Esophagus (tissue), 2 donors: ENCODE results near the gene ARL10. TPM values are rescaled to one million over a fixed set of nuclear protein-coding genes. Genes with fewer than 3 reads are reported as not detected.
"Not testable (repeated sequence)": the region's sequence is repeated elsewhere in the genome, so short reads cannot be mapped to it uniquely, and the experiment has no call there.

Experiments
- H3K27ac ChIP-seq, 2 donors: one replicate each; pipeline ENCODE4 v1.5.1; 2013; ENCODE audit warnings: low read depth in 2 of 2, mild to moderate bottlenecking in 2 of 2, inconsistent platforms in 1 of 2, low read length in 1 of 2, moderate library complexity in 1 of 2
- H3K27me3 ChIP-seq, 2 donors: one replicate each; pipeline ENCODE4 v1.6.1; 2013; ENCODE audit warnings: low read length in 2 of 2, control low read depth in 1 of 2, mild to moderate bottlenecking in 1 of 2; ENCODE audit not compliant: insufficient read depth in 2 of 2, control insufficient read depth in 1 of 2
- H3K36me3 ChIP-seq, 2 donors: one replicate each; pipeline ENCODE4 v1.6.1; 2013; ENCODE audit warnings: low read length in 1 of 2; ENCODE audit not compliant: control insufficient read depth in 2 of 2, insufficient read depth in 2 of 2
- H3K4me1 ChIP-seq, 2 donors: one replicate each; pipeline ENCODE4 v1.6.1; 2013; ENCODE audit warnings: low read length in 1 of 2; ENCODE audit not compliant: control insufficient read depth in 2 of 2, insufficient read depth in 2 of 2
- H3K4me3 ChIP-seq, 2 donors: one replicate each; pipeline ENCODE4 v1.5.1; 2013; ENCODE audit warnings: low read length in 2 of 2, mild to moderate bottlenecking in 2 of 2, low read depth in 1 of 2, moderate library complexity in 1 of 2
- H3K9me3 ChIP-seq, 2 donors: one replicate each; pipeline ENCODE4 v1.6.1; 2013; ENCODE audit warnings: mild to moderate bottlenecking in 2 of 2, low read depth in 1 of 2, low read length in 1 of 2, moderate library complexity in 1 of 2; ENCODE audit not compliant: control insufficient read depth in 2 of 2, insufficient read depth in 1 of 2
- WGBS, 2 donors: extraction: QIAGEN DNeasy Blood & Tissue Kit; methylation state at CpG; one replicate each; pipeline ENCODE4 v1.1.7; 2013; 5-methylcytosine and 5-hydroxymethylcytosine counted together
- polyA plus RNA-seq, 2 donors: library from polyadenylated mRNA; stranded (reverse); fragments of 200-250 nt; gene quantifications; one replicate each; pipeline ENCODE4 v1.2.3, GENCODE V29; 2013
- donor health status: healthy with polysubstance abuse.
- donor health status: Bipolar disorder and iron deficiency.

The ARL10 gene
- polyA plus RNA-seq, 2 donors = 2.4 to 3.8 TPM

DNA sequence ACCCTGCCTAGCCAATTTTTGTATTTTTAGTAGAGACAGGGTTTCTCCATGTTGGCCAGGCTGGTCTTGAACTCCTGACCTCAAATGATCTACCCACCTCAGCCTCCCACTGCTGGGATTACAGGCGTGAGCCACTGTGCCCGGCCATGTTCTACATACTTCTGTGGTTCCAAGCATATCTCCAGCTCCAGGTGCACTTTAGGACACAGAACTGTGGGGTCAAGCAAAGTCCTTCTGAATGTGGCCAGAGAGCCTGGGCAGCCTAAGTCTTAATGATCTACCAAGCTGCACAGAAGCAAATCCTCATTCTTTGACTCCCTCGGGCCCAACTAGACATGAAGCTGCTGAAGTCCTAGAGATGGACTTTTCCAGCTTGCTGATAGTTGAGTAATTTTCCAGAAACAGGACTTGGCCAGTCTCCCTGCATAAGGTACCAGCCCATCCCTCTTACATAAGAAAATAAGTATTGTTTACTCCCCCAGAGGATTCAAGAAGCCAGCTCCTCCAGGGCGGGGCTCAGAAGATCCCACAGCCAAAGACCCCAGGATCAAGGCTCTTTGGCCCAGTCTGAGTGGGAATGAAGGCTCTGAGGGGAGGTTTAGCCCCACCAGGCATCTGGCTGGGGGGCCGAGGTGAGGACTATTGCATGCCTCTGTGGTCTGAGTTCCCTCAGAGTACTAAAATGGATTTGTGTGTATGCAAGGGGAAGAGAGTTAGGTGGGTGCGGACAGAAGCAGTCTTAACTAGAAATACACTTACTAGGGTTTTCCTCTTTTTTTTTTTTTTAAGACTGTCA lies 42.4 kb downstream of the ARL10 start:
- Histone ChIP-seq H3K9me3 (no peaks in the 10 kb centered on the region), H3K27ac (peak overlapping the region; percentile 80 to 84), H3K27me3 (no peaks in the 10 kb centered on the region), H3K36me3 (peaks cover 0 to 23% of the 10 kb centered on the region in 2 donors), H3K4me3 (no peak overlapping the region), H3K4me1 (peaks cover 3 to 27% of the 10 kb centered on the region in 2 donors)
- 78 to 80% methylated on average over 6 of the region's 6 CpGs for WGBS, 2 donors

GRCh38 chr5:176408252-176408573 lies 42.9 kb downstream of the ARL10 start:
- H3K4me1 ChIP-seq = peaks cover 2 to 31% of the 10 kb centered on the region in 2 donors
- H3K4me3 ChIP-seq, H3K9me3 ChIP-seq, H3K27me3 ChIP-seq: not testable (repeated sequence)
- H3K36me3 ChIP-seq = peaks cover 0 to 26% of the 10 kb centered on the region in 2 donors
- peak overlapping the region; percentile 0 to 84 for H3K27ac ChIP-seq
- WGBS, 2 donors = 67 to 77% methylated on average over 9 to 10 of the region's 10 CpGs

DNA sequence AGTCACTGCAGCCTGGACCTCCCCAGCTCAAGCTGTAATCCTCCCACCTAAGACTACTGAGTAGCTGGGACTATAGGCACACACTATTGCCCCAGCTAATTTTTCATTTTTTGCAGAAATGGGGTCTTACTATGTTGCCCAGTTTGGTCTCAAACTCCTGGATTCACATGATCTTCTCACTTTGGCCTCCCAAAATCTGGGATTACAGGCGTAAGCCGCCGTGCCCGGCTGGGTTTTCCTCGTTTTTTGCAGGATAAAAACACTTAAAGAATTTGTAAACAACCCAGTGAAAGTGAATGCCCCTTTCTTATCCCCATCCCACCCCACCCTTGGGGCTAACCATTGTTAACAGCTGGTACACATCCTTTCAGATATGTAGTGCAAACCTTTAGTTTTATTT lies 43.3 kb downstream of the ARL10 start:
- Histone ChIP-seq H3K4me3 (no peak overlapping the region), H3K36me3 (peaks cover 0 to 29% of the 10 kb centered on the region in 2 donors), H3K9me3 (no peaks in the 10 kb centered on the region), H3K4me1 (peaks cover 2 to 35% of the 10 kb centered on the region in 2 donors), H3K27me3 (no peaks in the 10 kb centered on the region), H3K27ac (peak overlapping the region; percentile 0 to 5)
- 85 to 86% methylated on average over 5 of the region's 5 CpGs for WGBS, 2 donors

- Histone ChIP-seq H3K9me3 (no peaks in the 10 kb centered on the region), H3K27ac (peak overlapping the region; percentile 82 to 94), H3K4me3 (no peak overlapping the region), H3K27me3 (no peaks in the 10 kb centered on the region), H3K4me1 (peaks cover 2 to 36% of the 10 kb centered on the region in 2 donors), H3K36me3 (peaks cover 0 to 25% of the 10 kb centered on the region in 2 donors)
- 92 to 95% methylated on average over 4 of the region's 4 CpGs for WGBS, 2 donors
These were observed 44.5 kb downstream of the ARL10 start for GRCh38 chr5:176409765-176410164.

GRCh38 chr5:176410486-176411180 lies 45.3 kb downstream of the ARL10 start:
- Histone ChIP-seq H3K9me3 (no peaks in the 10 kb centered on the region), H3K27ac (peak overlapping the region; percentile 82 to 94), H3K4me1 (peaks cover 0 to 36% of the 10 kb centered on the region in 2 donors), H3K36me3 (peaks cover 0 to 22% of the 10 kb centered on the region in 2 donors), H3K4me3 (peak overlapping the region in 1 of 2 donors; percentile 9), H3K27me3 (no peaks in the 10 kb centered on the region)
- WGBS, 2 donors = 59 to 84% methylated on average over 5 of the region's 5 CpGs

DNA sequence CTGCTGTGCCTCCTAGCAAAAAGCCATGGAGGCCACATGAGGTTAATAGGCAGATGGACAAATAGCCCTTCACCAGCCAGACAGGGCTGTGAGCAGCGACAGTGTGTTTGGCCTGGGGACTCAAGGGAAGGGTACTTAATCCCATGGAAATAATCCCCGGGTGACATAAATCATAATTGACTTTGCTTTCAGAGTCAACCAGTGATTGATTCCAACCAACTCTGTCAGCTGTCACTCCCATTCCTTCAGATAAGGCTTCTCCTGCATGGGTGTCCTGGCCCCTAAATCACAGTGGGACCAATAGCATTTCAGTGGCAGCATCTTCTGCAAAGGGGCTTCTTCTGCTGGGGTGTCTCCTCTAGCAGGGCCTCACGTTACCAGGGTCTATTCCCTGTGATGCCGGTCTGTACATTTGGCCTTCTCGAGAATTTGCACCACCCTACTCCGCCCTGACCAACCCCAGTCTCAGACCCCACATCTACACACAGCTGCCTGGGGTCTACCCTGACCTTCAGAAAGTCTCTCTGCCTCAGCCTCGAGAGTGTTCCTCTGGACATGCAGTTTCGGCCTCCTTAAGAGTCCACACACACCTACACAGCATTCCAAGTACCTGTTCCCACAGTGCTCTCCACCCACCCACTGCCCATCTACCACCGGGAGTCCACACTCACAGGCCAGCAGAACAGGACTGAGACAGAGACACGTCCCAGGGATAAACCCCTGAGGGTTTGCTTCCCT lies 47.4 kb downstream of the ARL10 start:
- Histone ChIP-seq H3K4me1 (peaks cover 0 to 34% of the 10 kb centered on the region in 2 donors), H3K27ac (peak overlapping the region; percentile 93 to 94), H3K4me3 (peak overlapping the region; percentile 38 to 89), H3K27me3 (no peaks in the 10 kb centered on the region), H3K9me3 (no peaks in the 10 kb centered on the region), H3K36me3 (peaks cover 0 to 13% of the 10 kb centered on the region in 2 donors)
- 57 to 65% methylated on average over 10 of the region's 10 CpGs for WGBS, 2 donors

- WGBS, 2 donors = 29 to 63% methylated on average over 2 of the region's 2 CpGs
- peak overlapping the region; percentile 93 to 94 for H3K27ac ChIP-seq
- no peaks in the 10 kb centered on the region for H3K9me3 ChIP-seq
- H3K27me3 ChIP-seq = no peaks in the 10 kb centered on the region
- H3K36me3 ChIP-seq = peaks cover 0 to 13% of the 10 kb centered on the region in 2 donors
- H3K4me1 ChIP-seq = peaks cover 0 to 32% of the 10 kb centered on the region in 2 donors
- H3K4me3 ChIP-seq = peak overlapping the region; percentile 38 to 89
These were observed 47.9 kb downstream of the ARL10 start for GRCh38 chr5:176413255-176413565.

DNA sequence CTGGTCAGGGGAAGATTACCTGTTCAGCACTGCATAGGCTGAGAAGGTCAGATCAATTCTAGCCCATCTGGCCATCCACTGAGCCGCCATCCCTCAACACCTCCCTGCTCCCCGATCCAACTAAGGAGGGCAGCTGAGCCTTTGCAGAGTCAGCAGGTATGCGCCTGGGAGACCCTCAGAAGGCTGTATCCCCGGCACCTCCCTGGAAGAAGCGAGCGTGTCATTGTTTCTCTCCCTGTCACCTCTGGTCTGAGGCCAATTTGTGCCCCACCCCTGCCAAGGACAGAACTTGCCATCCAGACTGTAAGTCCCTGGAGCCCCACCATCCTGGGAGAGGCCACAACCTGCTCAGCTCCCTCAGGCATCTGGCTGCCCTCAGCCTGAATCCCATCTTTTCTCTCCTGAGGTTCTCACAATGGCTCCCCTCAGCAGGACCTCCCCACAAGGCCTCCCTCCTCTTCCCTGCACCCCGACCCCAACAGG lies 48.5 kb downstream of the ARL10 start:
- Histone ChIP-seq H3K4me1 (peaks cover 0 to 32% of the 10 kb centered on the region in 2 donors), H3K27ac (peak overlapping the region; percentile 93 to 94), H3K27me3 (no peaks in the 10 kb centered on the region), H3K36me3 (peaks cover 0 to 13% of the 10 kb centered on the region in 2 donors), H3K9me3 (no peaks in the 10 kb centered on the region), H3K4me3 (peak overlapping the region; percentile 38 to 89)
- WGBS, 2 donors = 60 to 74% methylated on average over 7 of the region's 7 CpGs

- Histone ChIP-seq H3K36me3 (peaks cover 0 to 11% of the 10 kb centered on the region in 2 donors), H3K4me1 (peaks cover 0 to 31% of the 10 kb centered on the region in 2 donors), H3K4me3 (peak overlapping the region; percentile 14 to 89), H3K9me3 (no peaks in the 10 kb centered on the region), H3K27ac (peak overlapping the region; percentile 93 to 94), H3K27me3 (no peaks in the 10 kb centered on the region)
- WGBS, 2 donors = 43 to 58% methylated on average over 3 of the region's 3 CpGs
These were observed 49.4 kb downstream of the ARL10 start for GRCh38 chr5:176414704-176415103.
